Sigmoid colon (tissue), 7 donors: ENCODE data around the gene MIF. TPM values are rescaled to one million over a fixed set of nuclear protein-coding genes. Genes with fewer than 3 reads are reported as not detected.

Source experiments
- DNase-seq: peaks from one replicate; pipeline ENCODE4 v3.0.0-alpha.2; 2019
- H3K27ac ChIP-seq, 4 donors: fragments of 200-600 bp; sonication (generic); one replicate each; pipeline ENCODE4 v1.5.1; 2016 to 2019; ENCODE audit warnings: mild to moderate bottlenecking in 1 of 4
- H3K27me3 ChIP-seq, 3 donors: fragments of 200-600 bp; sonication (generic); one replicate each; pipeline ENCODE4 v1.5.1; 2019; ENCODE audit warnings: mild to moderate bottlenecking in 1 of 3
- H3K36me3 ChIP-seq, 4 donors: fragments of 200-600 bp; sonication (generic); one replicate each; pipeline ENCODE4 v1.5.1; 2016 to 2019
- H3K4me1 ChIP-seq, 4 donors: fragments of 200-600 bp; sonication (generic); one replicate each; pipeline ENCODE4 v1.5.1; 2017 to 2019
- H3K4me3 ChIP-seq, 4 donors: fragments of 200-600 bp; sonication (generic); one replicate each; pipeline ENCODE4 v1.5.1; 2017 to 2019; ENCODE audit warnings: mild to moderate bottlenecking in 2 of 4, moderate library complexity in 1 of 4
- H3K9me3 ChIP-seq, 4 donors: fragments of 200-600 bp in 3 of 4; sonication (generic) in 3 of 4; one replicate each; pipeline versions ENCODE4 v1.5.1 to v1.6.1; 2013 to 2019
- EP300 ChIP-seq, 4 donors: sonication (generic); formaldehyde crosslinking; IDR thresholded peaks; one replicate each; pipeline ENCODE4 v1.6.1; 2017; ENCODE audit warnings: antibody characterized with exemption in 4 of 4
- POLR2A ChIP-seq, 2 donors: fragments of 450-650 bp; IDR thresholded peaks; one replicate each; pipeline ENCODE4 v1.6.1; 2016; ENCODE audit warnings: antibody characterized with exemption in 2 of 2, mild to moderate bottlenecking in 2 of 2, moderate library complexity in 2 of 2
- POLR2AphosphoS5 ChIP-seq, 4 donors: sonication (generic); formaldehyde crosslinking; IDR thresholded peaks; one replicate each; pipeline ENCODE4 v1.6.1; 2017; ENCODE audit warnings: antibody characterized with exemption in 4 of 4
- WGBS, 2 donors: extraction: QIAGEN DNeasy Blood & Tissue Kit; methylation state at CpG; one replicate each; pipeline ENCODE4 v1.1.7; 2013; 5-methylcytosine and 5-hydroxymethylcytosine counted together
- intact Hi-C: fragments of 100-400 bp; cut with DNase I; formaldehyde crosslinking; loops from one replicate; pipeline ENCODE4 v1.15.1; 2023
- polyA plus RNA-seq, 3 donors: library from polyadenylated mRNA; stranded (reverse); fragments of 200-250 nt; gene quantifications; one replicate each; pipeline ENCODE4 v1.2.3, GENCODE V29; 2013
- total RNA-seq, 4 donors: library from RNA; depleted of rRNA; stranded (reverse); fragments of >200 nt; gene quantifications; one replicate each; pipeline ENCODE4 v1.1.0, GENCODE V29; 2016
- TF ChIP-seq, protein P1 (sequence below), 4 experiments: fragments of 450-650 bp in 3 of 4; fragments of 200-600 bp in 1 of 4; IDR thresholded peaks; one replicate each; pipeline ENCODE4 v1.5.1; 2016 to 2019; ENCODE audit warnings: antibody characterized with exemption in 4 of 4, mild to moderate bottlenecking in 3 of 4, moderate library complexity in 2 of 4
- donor health status: healthy with polysubstance abuse.
- donor health status: Bipolar disorder and iron deficiency.
- donor health status: healthy.

The MIF gene
- total and polyA plus RNA-seq, 7 donors: 159 to 684 (median 296) TPM

DNA sequence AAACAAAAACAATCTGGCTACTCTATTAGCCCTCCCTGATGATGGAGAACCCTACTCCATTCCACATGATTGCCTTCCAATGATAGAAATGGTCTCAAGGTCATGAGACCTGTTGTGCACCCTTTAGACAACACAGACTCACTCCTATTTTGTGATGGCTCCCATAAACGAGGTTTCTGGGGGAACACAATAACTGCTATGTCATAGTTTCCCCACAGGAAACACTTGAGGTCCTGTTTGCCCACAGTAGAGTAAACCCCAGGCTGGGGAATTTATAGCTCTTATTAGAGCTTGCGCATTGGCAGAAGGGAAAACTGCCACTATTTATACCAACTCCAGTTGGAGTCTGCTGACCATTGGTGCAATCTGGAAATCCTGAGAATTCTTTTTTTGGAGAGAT, 28.7 kb downstream of the MIF start:
- intact Hi-C loops: no loop called here

DNA sequence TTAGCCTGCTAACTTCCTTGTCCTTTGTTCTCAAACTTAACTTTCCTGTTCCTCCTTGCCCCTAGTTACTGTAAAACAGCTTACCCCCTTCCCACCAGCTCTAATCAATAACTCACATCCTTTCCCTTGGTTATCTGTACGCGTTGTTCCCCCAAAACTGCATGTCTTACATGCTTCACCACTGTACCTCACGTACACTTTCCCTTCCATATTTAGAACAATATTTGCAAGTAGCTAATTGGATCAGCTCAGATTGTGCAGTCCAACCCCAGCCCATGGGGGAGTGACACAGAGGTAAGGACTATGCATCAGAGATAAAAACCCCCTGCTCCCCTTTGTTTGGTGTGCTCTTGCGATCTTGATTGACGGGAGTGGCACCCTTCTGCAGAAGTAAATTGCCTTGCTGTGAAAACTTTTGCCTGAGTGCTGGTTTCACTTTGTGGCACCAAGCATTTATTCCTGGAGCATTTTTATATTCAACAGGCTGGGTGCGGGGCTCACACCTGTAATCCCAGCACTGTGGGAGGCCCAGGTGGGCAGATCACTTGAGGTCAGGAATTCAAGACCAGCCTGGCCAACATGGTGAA, 30.9 kb downstream of the MIF start:
- H3K4me1 ChIP-seq: peaks cover 0 to 1% (median 0%) of the 10 kb centered on the region in 4 donors
- WGBS, 2 donors: 92 to 94% methylated on average over 6 of the region's 6 CpGs
- no peak overlapping the region for H3K27ac ChIP-seq
- intact Hi-C loops: no loop called here
- H3K4me3 ChIP-seq: no peak overlapping the region
- peaks cover 0 to 29% (median 14%) of the 10 kb centered on the region in 4 donors for H3K36me3 ChIP-seq
- H3K9me3 ChIP-seq: peaks cover 0 to 10% (median 0%) of the 10 kb centered on the region in 4 donors
- TF ChIP-seq POLR2A (IDR thresholded peaks at IDR 0.05) (no peak), POLR2AphosphoS5 (IDR thresholded peaks at IDR 0.05) (no peak)
- TF ChIP-seq, protein P1, sequence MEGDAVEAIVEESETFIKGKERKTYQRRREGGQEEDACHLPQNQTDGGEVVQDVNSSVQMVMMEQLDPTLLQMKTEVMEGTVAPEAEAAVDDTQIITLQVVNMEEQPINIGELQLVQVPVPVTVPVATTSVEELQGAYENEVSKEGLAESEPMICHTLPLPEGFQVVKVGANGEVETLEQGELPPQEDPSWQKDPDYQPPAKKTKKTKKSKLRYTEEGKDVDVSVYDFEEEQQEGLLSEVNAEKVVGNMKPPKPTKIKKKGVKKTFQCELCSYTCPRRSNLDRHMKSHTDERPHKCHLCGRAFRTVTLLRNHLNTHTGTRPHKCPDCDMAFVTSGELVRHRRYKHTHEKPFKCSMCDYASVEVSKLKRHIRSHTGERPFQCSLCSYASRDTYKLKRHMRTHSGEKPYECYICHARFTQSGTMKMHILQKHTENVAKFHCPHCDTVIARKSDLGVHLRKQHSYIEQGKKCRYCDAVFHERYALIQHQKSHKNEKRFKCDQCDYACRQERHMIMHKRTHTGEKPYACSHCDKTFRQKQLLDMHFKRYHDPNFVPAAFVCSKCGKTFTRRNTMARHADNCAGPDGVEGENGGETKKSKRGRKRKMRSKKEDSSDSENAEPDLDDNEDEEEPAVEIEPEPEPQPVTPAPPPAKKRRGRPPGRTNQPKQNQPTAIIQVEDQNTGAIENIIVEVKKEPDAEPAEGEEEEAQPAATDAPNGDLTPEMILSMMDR (IDR thresholded peaks at IDR 0.05): no peak
- no peak for DNase-seq
- H3K27me3 ChIP-seq: no peaks in the 10 kb centered on the region

More for the DNA sequence above, 28.7 kb downstream of the MIF start:
- DNase-seq: no peak
- Histone ChIP-seq H3K27ac (no peak overlapping the region), H3K4me1 (peaks cover 0 to 5% (median 0%) of the 10 kb centered on the region in 4 donors), H3K9me3 (peaks cover 0 to 10% (median 0%) of the 10 kb centered on the region in 4 donors), H3K27me3 (no peaks in the 10 kb centered on the region), H3K36me3 (peaks cover 0 to 28% (median 14%) of the 10 kb centered on the region in 4 donors), H3K4me3 (no peak overlapping the region)
- WGBS, 2 donors: 46 to 69% methylated on average over 2 of the region's 2 CpGs
- TF ChIP-seq, protein P1 (IDR thresholded peaks at IDR 0.05): no peak
- TF ChIP-seq EP300 (IDR thresholded peaks at IDR 0.05): no peak
- no peak for TF ChIP-seq POLR2AphosphoS5 (IDR thresholded peaks at IDR 0.05)

GRCh38 chr22:23926561-23926960, 32.4 kb downstream of the MIF start:
- Histone ChIP-seq H3K4me3 (no peak overlapping the region), H3K27me3 (no peaks in the 10 kb centered on the region), H3K27ac (no peak overlapping the region), H3K4me1 (no peaks in the 10 kb centered on the region), H3K9me3 (peaks cover 0 to 10% (median 0%) of the 10 kb centered on the region in 4 donors), H3K36me3 (peaks cover 0 to 35% (median 14%) of the 10 kb centered on the region in 4 donors)
- WGBS, 2 donors: 78 to 84% methylated on average over 14 of the region's 14 CpGs
- intact Hi-C loops: no loop called here
- no peak for DNase-seq
- TF ChIP-seq POLR2A (IDR thresholded peaks at IDR 0.05): no peak
- TF ChIP-seq, protein P1 (IDR thresholded peaks at IDR 0.05): no peak
- TF ChIP-seq EP300 (IDR thresholded peaks at IDR 0.05): no peak
- TF ChIP-seq POLR2AphosphoS5 (IDR thresholded peaks at IDR 0.05): no peak

GRCh38 chr22:23938328-23939016, 44.3 kb downstream of the MIF start:
- no peak overlapping the region for H3K4me3 ChIP-seq
- 76% methylated on average over 5 of the region's 5 CpGs for WGBS, 2 donors
- DNase-seq: no peak
- H3K36me3 ChIP-seq: no peaks in the 10 kb centered on the region
- no peaks in the 10 kb centered on the region for H3K27me3 ChIP-seq
- intact Hi-C loops: no loop called here
- no peak overlapping the region for H3K27ac ChIP-seq
- no peaks in the 10 kb centered on the region for H3K4me1 ChIP-seq
- no peaks in the 10 kb centered on the region for H3K9me3 ChIP-seq
- no peak for TF ChIP-seq POLR2A (IDR thresholded peaks at IDR 0.05)
- TF ChIP-seq, protein P1 (IDR thresholded peaks at IDR 0.05): no peak
- TF ChIP-seq POLR2AphosphoS5 (IDR thresholded peaks at IDR 0.05): no peak
- TF ChIP-seq EP300 (IDR thresholded peaks at IDR 0.05): no peak
